A549 (cell line): ENCODE data around the gene CDKN2AIPNL. TPM values are rescaled to one million over a fixed set of nuclear protein-coding genes. Genes with fewer than 3 reads are reported as not detected.

ENCODE experiments used
- ATAC-seq, 2 experiments: fragments of 200-7000 bp in 1 of 2; fragments of >200 bp in 1 of 2; cut with Nextera tagmentation in 1 of 2; cut with Tn5 transposase in 1 of 2; 3 replicates each; pipeline versions ENCODE4 v1.8.0 to v1.9.1; 2018 to 2020; ENCODE audit warnings: mild to moderate bottlenecking in 1 of 2, moderate library complexity in 1 of 2
- CTCF ChIA-PET: fragments of 300-600 bp; sonication (Branson Sonifier 250); formaldehyde crosslinking; extraction: SDS; loops from one replicate; lab custom pipeline; 2021; ENCODE audit warnings: antibody characterized with exemption, inconsistent platforms; lab: Yijun Ruan, JAX
- POLR2A ChIA-PET: fragments of 350-600 bp; formaldehyde crosslinking; extraction: SDS; loops from one replicate; lab custom pipeline; 2021; ENCODE audit warnings: antibody characterized with exemption, inconsistent platforms; lab: Yijun Ruan, JAX
- DNase-seq, 2 experiments: peaks; one replicate each; pipeline versions ENCODE4 v3.0.0 to v3.0.0-alpha.2; 2011 to 2016; ENCODE audit warnings: low read depth in 1 of 2, low spot score in 1 of 2
- FAIRE-seq: peaks from 2 replicates; lab custom pipeline; 2011; peaks lifted over from hg19 to GRCh38; lab: Jason Lieb, UNC
- H3K27ac ChIP-seq, 2 experiments: fragments of >200 bp; sonication (Bioruptor Twin); formaldehyde crosslinking; 3 replicates each; pipeline ENCODE4 v1.5.1; 2016 to 2017
- H3K4me1 ChIP-seq: fragments of >200 bp; sonication (Bioruptor Twin); formaldehyde crosslinking; 3 replicates; pipeline ENCODE4 v1.6.1; 2016
- H3K4me2 ChIP-seq: fragments of >200 bp; sonication (Bioruptor Twin); formaldehyde crosslinking; 3 replicates; pipeline ENCODE4 v1.6.1; 2016
- H3K4me3 ChIP-seq: fragments of >200 bp; sonication (Bioruptor Twin); formaldehyde crosslinking; 3 replicates; pipeline ENCODE4 v1.5.1; 2016
- H3K9me3 ChIP-seq: fragments of >200 bp; sonication (Bioruptor Twin); formaldehyde crosslinking; 3 replicates; pipeline ENCODE4 v1.6.1; 2016
- CEBPB ChIP-seq, 2 experiments: fragments of >200 bp in 1 of 2; sonication (Bioruptor Twin) in 1 of 2; formaldehyde crosslinking in 1 of 2; IDR thresholded peaks; 2 replicates each; pipeline ENCODE4 v1.6.1; 2012 to 2016
- EHF ChIP-seq: fragments of 250-450 bp; sonication (Bioruptor Pico); IDR thresholded peaks from 2 replicates; pipeline ENCODE4 v1.5.0; 2020; ENCODE audit warnings: mild to moderate bottlenecking
- EHMT2 ChIP-seq: fragments of 200-600 bp; sonication (generic); IDR thresholded peaks from 2 replicates; pipeline ENCODE4 v1.6.1; 2016; ENCODE audit warnings: antibody characterized with exemption, low read depth, mild to moderate bottlenecking, moderate library complexity
- HDAC2 ChIP-seq: fragments of 200-600 bp; sonication (generic); IDR thresholded peaks from 2 replicates; pipeline ENCODE4 v1.6.1; 2016
- HOXA7 ChIP-seq: fragments of 250-450 bp; sonication (Bioruptor Pico); IDR thresholded peaks from 2 replicates; pipeline ENCODE4 v1.5.0; 2020; ENCODE audit warnings: mild to moderate bottlenecking, moderate library complexity
- HOXB5 ChIP-seq: fragments of 250-450 bp; sonication (Bioruptor Pico); IDR thresholded peaks from 2 replicates; pipeline ENCODE4 v1.5.0; 2020; ENCODE audit warnings: mild to moderate bottlenecking, moderate library complexity
- JUN ChIP-seq, 2 experiments: fragments of >200 bp; sonication (Bioruptor Twin); formaldehyde crosslinking; IDR thresholded peaks; 2 replicates in 1 of 2; 3 replicates in 1 of 2; pipeline ENCODE4 v1.6.1; 2016 to 2017
- MAFK ChIP-seq: fragments of 450-650 bp; IDR thresholded peaks from 2 replicates; pipeline ENCODE4 v1.6.1; 2014; ENCODE audit not compliant: partially characterized antibody
- RCOR1 ChIP-seq: fragments of 150-350 bp; IDR thresholded peaks from 2 replicates; pipeline ENCODE4 v1.6.1; 2014; ENCODE audit warnings: antibody characterized with exemption, low read length, low read depth
- RNF2 ChIP-seq: fragments of 200-600 bp; sonication (generic); IDR thresholded peaks from 2 replicates; pipeline ENCODE4 v1.6.1; 2016; ENCODE audit warnings: low read depth, mild to moderate bottlenecking, antibody characterized with exemption, moderate library complexity, borderline replicate concordance
- TP53 ChIP-seq: fragments of 250-450 bp; sonication (Bioruptor Pico); IDR thresholded peaks from 2 replicates; pipeline ENCODE4 v1.5.0; 2021; ENCODE audit warnings: mild to moderate bottlenecking, moderate library complexity
- ZSCAN20 ChIP-seq: fragments of 250-450 bp; sonication (Bioruptor Pico); IDR thresholded peaks from 2 replicates; pipeline ENCODE4 v1.8.0; 2022; ENCODE audit warnings: mild to moderate bottlenecking, moderate library complexity
- WGBS: methylation state at CpG from one replicate; pipeline ENCODE4 v1.1.6; 2017; ENCODE audit errors: missing lambda C conversion rate; 5-methylcytosine and 5-hydroxymethylcytosine counted together
- polyA plus RNA-seq, 4 experiments: library from polyadenylated mRNA; depleted of rRNA in 3 of 4; stranded (reverse); fragments of >200 nt; fragmentation: RNase III in 1 of 4; extraction: RNeasy Plus Mini Kit Qiagen cat#74134 plus additional on column Dnase treatment in 1 of 4; gene quantifications; 2 replicates in 3 of 4; 3 replicates in 1 of 4; pipeline ENCODE4 v1.2.3, GENCODE V29; 2011 to 2017
- TF ChIP-seq, protein P1 (sequence below): fragments of >200 bp; sonication (Bioruptor Twin); formaldehyde crosslinking; IDR thresholded peaks from 3 replicates; pipeline ENCODE4 v1.6.1; 2016
- TF ChIP-seq, protein P2 (sequence below): fragments of 200-600 bp; sonication (generic); IDR thresholded peaks from 2 replicates; pipeline ENCODE4 v1.6.1; 2016; ENCODE audit warnings: antibody characterized with exemption, mild to moderate bottlenecking, moderate library complexity
- TF ChIP-seq, protein P3 (sequence below): IDR thresholded peaks from 2 replicates; pipeline ENCODE4 v1.6.1; 2012; ENCODE audit warnings: low read depth, borderline replicate concordance
- TF ChIP-seq, protein P4 (sequence below): IDR thresholded peaks from 2 replicates; pipeline ENCODE4 v1.6.1; 2012
- TF ChIP-seq, protein P5 (sequence below): fragments of 150-350 bp; IDR thresholded peaks from 2 replicates; pipeline ENCODE4 v1.6.1; 2014; ENCODE audit warnings: low read depth, mild to moderate bottlenecking, low read length
- TF ChIP-seq, protein P6 (sequence below): fragments of >200 bp; sonication (Bioruptor Twin); formaldehyde crosslinking; IDR thresholded peaks from 3 replicates; pipeline ENCODE4 v1.5.1; 2016

CDKN2AIPNL gene
- polyA plus RNA-seq, 2 of the 4 experiments (the other 2 are of a cell fraction), result 48.0 to 49.9 TPM

DNA sequence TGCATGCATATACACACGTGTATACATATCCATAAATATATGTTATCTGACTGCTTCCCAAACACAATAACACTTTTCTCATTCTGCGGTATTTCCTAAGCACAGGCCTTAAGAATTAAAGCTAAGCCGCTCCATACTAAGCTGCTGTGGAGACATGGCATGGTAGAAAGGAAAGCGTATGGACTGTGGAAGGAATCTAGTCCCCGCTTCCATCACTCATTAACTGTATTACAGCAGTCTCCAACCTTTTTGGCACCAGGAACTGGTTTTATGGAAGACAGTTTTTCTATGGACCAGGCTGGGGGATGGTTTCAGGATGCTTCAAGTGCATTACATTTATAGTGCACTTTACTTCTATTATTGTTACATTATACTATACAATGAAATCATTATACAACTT, 56.0 kb downstream of the CDKN2AIPNL start:
- POLR2A ChIA-PET, result no interaction called here
- CTCF ChIA-PET, result interaction anchor here (1.5 kb wide), 1 partner anchor 229 kb away, joined by 3 read pairs; no protein-coding TSS in a partner anchor
- DNase-seq (no peak), FAIRE-seq (no peak), ATAC-seq (no peak)
- Histone ChIP-seq H3K4me2 (no peak overlapping the region), H3K9me3 (no peaks in the 10 kb centered on the region), H3K27ac (no peak overlapping the region), H3K4me3 (no peak overlapping the region), H3K4me1 (no peaks in the 10 kb centered on the region)
- WGBS, result 90% methylated on average over 5 of the region's 5 CpGs
- TF ChIP-seq, protein P1, sequence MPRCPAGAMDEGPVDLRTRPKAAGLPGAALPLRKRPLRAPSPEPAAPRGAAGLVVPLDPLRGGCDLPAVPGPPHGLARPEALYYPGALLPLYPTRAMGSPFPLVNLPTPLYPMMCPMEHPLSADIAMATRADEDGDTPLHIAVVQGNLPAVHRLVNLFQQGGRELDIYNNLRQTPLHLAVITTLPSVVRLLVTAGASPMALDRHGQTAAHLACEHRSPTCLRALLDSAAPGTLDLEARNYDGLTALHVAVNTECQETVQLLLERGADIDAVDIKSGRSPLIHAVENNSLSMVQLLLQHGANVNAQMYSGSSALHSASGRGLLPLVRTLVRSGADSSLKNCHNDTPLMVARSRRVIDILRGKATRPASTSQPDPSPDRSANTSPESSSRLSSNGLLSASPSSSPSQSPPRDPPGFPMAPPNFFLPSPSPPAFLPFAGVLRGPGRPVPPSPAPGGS, result no peak
- TF ChIP-seq ZSCAN20 (CRISPR knock-in tag), result no peak
- no peak for TF ChIP-seq EHMT2
- TF ChIP-seq, protein P2, sequence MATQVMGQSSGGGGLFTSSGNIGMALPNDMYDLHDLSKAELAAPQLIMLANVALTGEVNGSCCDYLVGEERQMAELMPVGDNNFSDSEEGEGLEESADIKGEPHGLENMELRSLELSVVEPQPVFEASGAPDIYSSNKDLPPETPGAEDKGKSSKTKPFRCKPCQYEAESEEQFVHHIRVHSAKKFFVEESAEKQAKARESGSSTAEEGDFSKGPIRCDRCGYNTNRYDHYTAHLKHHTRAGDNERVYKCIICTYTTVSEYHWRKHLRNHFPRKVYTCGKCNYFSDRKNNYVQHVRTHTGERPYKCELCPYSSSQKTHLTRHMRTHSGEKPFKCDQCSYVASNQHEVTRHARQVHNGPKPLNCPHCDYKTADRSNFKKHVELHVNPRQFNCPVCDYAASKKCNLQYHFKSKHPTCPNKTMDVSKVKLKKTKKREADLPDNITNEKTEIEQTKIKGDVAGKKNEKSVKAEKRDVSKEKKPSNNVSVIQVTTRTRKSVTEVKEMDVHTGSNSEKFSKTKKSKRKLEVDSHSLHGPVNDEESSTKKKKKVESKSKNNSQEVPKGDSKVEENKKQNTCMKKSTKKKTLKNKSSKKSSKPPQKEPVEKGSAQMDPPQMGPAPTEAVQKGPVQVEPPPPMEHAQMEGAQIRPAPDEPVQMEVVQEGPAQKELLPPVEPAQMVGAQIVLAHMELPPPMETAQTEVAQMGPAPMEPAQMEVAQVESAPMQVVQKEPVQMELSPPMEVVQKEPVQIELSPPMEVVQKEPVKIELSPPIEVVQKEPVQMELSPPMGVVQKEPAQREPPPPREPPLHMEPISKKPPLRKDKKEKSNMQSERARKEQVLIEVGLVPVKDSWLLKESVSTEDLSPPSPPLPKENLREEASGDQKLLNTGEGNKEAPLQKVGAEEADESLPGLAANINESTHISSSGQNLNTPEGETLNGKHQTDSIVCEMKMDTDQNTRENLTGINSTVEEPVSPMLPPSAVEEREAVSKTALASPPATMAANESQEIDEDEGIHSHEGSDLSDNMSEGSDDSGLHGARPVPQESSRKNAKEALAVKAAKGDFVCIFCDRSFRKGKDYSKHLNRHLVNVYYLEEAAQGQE, result no peak
- no peak for TF ChIP-seq RCOR1
- no peak for TF ChIP-seq HDAC2
- no peak for TF ChIP-seq CEBPB (IDR thresholded peaks at IDR 0.05)
- no peak for TF ChIP-seq HOXA7 (CRISPR knock-in tag)
- no peak for TF ChIP-seq HOXB5 (CRISPR knock-in tag)
- TF ChIP-seq JUN (IDR thresholded peaks at IDR 0.05), result no peak
- TF ChIP-seq, protein P3, sequence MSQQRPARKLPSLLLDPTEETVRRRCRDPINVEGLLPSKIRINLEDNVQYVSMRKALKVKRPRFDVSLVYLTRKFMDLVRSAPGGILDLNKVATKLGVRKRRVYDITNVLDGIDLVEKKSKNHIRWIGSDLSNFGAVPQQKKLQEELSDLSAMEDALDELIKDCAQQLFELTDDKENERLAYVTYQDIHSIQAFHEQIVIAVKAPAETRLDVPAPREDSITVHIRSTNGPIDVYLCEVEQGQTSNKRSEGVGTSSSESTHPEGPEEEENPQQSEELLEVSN, result no peak
- TF ChIP-seq, protein P4, sequence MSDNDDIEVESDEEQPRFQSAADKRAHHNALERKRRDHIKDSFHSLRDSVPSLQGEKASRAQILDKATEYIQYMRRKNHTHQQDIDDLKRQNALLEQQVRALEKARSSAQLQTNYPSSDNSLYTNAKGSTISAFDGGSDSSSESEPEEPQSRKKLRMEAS, result no peak
- TF ChIP-seq TP53 (CRISPR knock-in tag), result no peak
- no peak for TF ChIP-seq MAFK
- TF ChIP-seq RNF2, result no peak
- TF ChIP-seq, protein P5, sequence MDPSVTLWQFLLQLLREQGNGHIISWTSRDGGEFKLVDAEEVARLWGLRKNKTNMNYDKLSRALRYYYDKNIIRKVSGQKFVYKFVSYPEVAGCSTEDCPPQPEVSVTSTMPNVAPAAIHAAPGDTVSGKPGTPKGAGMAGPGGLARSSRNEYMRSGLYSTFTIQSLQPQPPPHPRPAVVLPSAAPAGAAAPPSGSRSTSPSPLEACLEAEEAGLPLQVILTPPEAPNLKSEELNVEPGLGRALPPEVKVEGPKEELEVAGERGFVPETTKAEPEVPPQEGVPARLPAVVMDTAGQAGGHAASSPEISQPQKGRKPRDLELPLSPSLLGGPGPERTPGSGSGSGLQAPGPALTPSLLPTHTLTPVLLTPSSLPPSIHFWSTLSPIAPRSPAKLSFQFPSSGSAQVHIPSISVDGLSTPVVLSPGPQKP, result no peak
- TF ChIP-seq, protein P6, sequence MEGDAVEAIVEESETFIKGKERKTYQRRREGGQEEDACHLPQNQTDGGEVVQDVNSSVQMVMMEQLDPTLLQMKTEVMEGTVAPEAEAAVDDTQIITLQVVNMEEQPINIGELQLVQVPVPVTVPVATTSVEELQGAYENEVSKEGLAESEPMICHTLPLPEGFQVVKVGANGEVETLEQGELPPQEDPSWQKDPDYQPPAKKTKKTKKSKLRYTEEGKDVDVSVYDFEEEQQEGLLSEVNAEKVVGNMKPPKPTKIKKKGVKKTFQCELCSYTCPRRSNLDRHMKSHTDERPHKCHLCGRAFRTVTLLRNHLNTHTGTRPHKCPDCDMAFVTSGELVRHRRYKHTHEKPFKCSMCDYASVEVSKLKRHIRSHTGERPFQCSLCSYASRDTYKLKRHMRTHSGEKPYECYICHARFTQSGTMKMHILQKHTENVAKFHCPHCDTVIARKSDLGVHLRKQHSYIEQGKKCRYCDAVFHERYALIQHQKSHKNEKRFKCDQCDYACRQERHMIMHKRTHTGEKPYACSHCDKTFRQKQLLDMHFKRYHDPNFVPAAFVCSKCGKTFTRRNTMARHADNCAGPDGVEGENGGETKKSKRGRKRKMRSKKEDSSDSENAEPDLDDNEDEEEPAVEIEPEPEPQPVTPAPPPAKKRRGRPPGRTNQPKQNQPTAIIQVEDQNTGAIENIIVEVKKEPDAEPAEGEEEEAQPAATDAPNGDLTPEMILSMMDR, result no peak
- TF ChIP-seq EHF (CRISPR knock-in tag), result no peak

Other genes starting within 250 kb of the CDKN2AIPNL start
- 608 and 776 TPM in 2 replicates for gene SKP1, start 234.9 kb downstream of the CDKN2AIPNL start, polyA plus RNA-seq (2011; rRNA removed)
- gene SKP1, start 234.9 kb downstream of the CDKN2AIPNL start, polyA plus RNA-seq (2017; fragmentation: RNase III; extraction: RNeasy Plus Mini Kit Qiagen cat#74134 plus additional on column Dnase treatment), result 870 to 955 TPM (median 919 TPM) in 3 replicates
- 233 and 357 TPM in 2 replicates for gene PPP2CA, start 185.8 kb downstream of the CDKN2AIPNL start, polyA plus RNA-seq (2011; rRNA removed)
- gene PPP2CA, start 185.8 kb downstream of the CDKN2AIPNL start, polyA plus RNA-seq (2017; fragmentation: RNase III; extraction: RNeasy Plus Mini Kit Qiagen cat#74134 plus additional on column Dnase treatment), result 268 to 275 TPM (median 273 TPM) in 3 replicates
- gene CDKL3, start 44.7 kb downstream of the CDKN2AIPNL start, polyA plus RNA-seq (2011; rRNA removed), result 3.6 and 4.5 TPM in 2 replicates
- 0.90 to 1.5 TPM (median 1.1 TPM) in 3 replicates for gene CDKL3, start 44.7 kb downstream of the CDKN2AIPNL start, polyA plus RNA-seq (2017; fragmentation: RNase III; extraction: RNeasy Plus Mini Kit Qiagen cat#74134 plus additional on column Dnase treatment)
- gene UBE2B, start 40.3 kb downstream of the CDKN2AIPNL start, polyA plus RNA-seq (2011; rRNA removed), result 60.1 and 104 TPM in 2 replicates
- 61.1 to 61.5 TPM (median 61.3 TPM) in 3 replicates for gene UBE2B, start 40.3 kb downstream of the CDKN2AIPNL start, polyA plus RNA-seq (2017; fragmentation: RNase III; extraction: RNeasy Plus Mini Kit Qiagen cat#74134 plus additional on column Dnase treatment)
- 21.7 and 24.0 TPM in 2 replicates for gene JADE2, start 113.8 kb upstream of the CDKN2AIPNL start, polyA plus RNA-seq (2011; rRNA removed)
- gene JADE2, start 113.8 kb upstream of the CDKN2AIPNL start, polyA plus RNA-seq (2017; fragmentation: RNase III; extraction: RNeasy Plus Mini Kit Qiagen cat#74134 plus additional on column Dnase treatment), result 23.7 to 27.1 TPM (median 27.0 TPM) in 3 replicates
- 63.2 and 105 TPM in 2 replicates for gene SAR1B, start 220.9 kb upstream of the CDKN2AIPNL start, polyA plus RNA-seq (2011; rRNA removed)
- gene SAR1B, start 220.9 kb upstream of the CDKN2AIPNL start, polyA plus RNA-seq (2017; fragmentation: RNase III; extraction: RNeasy Plus Mini Kit Qiagen cat#74134 plus additional on column Dnase treatment), result 51.1 to 59.8 TPM (median 57.2 TPM) in 3 replicates
- 23.6 and 23.7 TPM in 2 replicates for gene SEC24A, start 236.9 kb upstream of the CDKN2AIPNL start, polyA plus RNA-seq (2011; rRNA removed)
- gene SEC24A, start 236.9 kb upstream of the CDKN2AIPNL start, polyA plus RNA-seq (2017; fragmentation: RNase III; extraction: RNeasy Plus Mini Kit Qiagen cat#74134 plus additional on column Dnase treatment), result 10.4 to 11.6 TPM (median 10.9 TPM) in 3 replicates